ENCODE results near the gene TEX38. TPM values are rescaled to one million over a fixed set of nuclear protein-coding genes. Genes with fewer than 3 reads are reported as not detected.

Gene TEX38
- total and polyA plus RNA-seq, 4 donors: not detected

DNA sequence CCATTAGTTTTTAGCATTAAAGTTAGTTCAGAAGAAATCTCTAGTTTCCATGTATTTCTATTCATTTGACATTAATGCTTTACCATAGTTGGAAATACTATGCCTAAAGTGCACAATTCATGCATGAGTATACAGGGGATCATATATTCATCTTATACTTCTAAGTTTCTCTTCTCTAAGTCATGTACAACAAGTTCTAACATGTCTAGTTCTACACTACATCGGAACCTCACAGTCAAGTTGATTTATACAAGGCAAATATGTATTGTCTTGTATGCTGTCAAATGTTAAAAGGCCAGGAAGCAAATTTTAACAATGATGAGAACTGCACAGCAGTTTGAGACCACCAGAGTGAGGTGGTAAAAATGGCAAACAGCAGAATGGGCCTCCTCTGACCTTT, 32.1 kb upstream of the TEX38 start:
- H3K4me3 ChIP-seq (ENCODE audit: low read length in 2 of 2): no peak overlapping the region
- ATAC-seq (ENCODE audit: low FRiP score) (no peak), DNase-seq (no peak)
- no peaks in the 10 kb centered on the region for H3K9me3 ChIP-seq (ENCODE audit: control insufficient read depth, low read length)
- intact Hi-C loops (cut with DNase I): no loop called here
- H3K36me3 ChIP-seq (ENCODE audit: control insufficient read depth in 1 of 2, insufficient read depth in 2 of 2, low read length in 1 of 2): peaks cover 3 to 12% of the 10 kb centered on the region in 2 donors
- WGBS, 2 donors: 41 to 43% methylated on average over 1 of the region's 1 CpG
- no peaks in the 10 kb centered on the region for H3K27me3 ChIP-seq (ENCODE audit: control insufficient read depth in 1 of 2, insufficient read depth in 2 of 2, low read length in 1 of 2)
- H3K4me1 ChIP-seq (ENCODE audit: control insufficient read depth in 1 of 2, insufficient read depth in 2 of 2, low read length in 2 of 2): peaks cover 2 to 3% of the 10 kb centered on the region in 2 donors
- peak overlapping the region in 1 of 2 donors; percentile 5 for H3K27ac ChIP-seq (ENCODE audit: low read depth in 1 of 2, low read length in 2 of 2)

DNA sequence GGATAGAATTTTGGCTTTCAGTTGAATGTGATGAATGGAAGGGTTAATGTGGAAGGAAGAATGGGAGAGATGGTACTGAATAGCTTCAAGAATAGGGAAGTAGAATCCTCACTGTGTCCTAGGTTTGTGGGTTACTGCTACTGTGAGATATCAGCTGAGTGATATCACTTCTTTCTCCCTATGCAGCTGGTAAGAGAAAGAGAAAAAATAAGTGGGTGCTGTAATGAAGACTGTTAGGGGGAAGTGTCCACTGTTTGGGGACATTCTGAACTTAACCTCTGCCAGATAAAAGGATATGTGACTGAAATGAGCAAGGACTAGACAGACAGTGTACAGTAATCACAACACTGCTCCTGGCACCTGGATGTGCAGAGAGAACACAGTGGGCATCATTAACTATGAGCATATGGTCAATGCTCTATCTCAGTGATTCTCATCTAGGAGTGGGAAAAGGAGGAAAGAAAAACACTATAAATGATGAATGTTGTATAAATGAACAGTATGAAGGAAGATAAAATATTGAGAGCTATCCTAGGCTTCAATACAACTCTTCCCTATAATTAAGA, 29.5 kb upstream of the TEX38 start:
- no peaks in the 10 kb centered on the region for H3K27me3 ChIP-seq (ENCODE audit: control insufficient read depth in 1 of 2, insufficient read depth in 2 of 2, low read length in 1 of 2)
- H3K4me3 ChIP-seq (ENCODE audit: low read length in 2 of 2): no peak overlapping the region
- peaks cover 3% of the 10 kb centered on the region in 2 donors for H3K36me3 ChIP-seq (ENCODE audit: control insufficient read depth in 1 of 2, insufficient read depth in 2 of 2, low read length in 1 of 2)
- H3K4me1 ChIP-seq (ENCODE audit: control insufficient read depth in 1 of 2, insufficient read depth in 2 of 2, low read length in 2 of 2): peaks cover 0 to 2% of the 10 kb centered on the region in 2 donors
- ATAC-seq (ENCODE audit: low FRiP score) (no peak), DNase-seq (no peak)
- no peak overlapping the region for H3K27ac ChIP-seq (ENCODE audit: low read depth in 1 of 2, low read length in 2 of 2)
- no peaks in the 10 kb centered on the region for H3K9me3 ChIP-seq (ENCODE audit: control insufficient read depth, low read length)
- intact Hi-C loops (cut with DNase I): no loop called here

DNA sequence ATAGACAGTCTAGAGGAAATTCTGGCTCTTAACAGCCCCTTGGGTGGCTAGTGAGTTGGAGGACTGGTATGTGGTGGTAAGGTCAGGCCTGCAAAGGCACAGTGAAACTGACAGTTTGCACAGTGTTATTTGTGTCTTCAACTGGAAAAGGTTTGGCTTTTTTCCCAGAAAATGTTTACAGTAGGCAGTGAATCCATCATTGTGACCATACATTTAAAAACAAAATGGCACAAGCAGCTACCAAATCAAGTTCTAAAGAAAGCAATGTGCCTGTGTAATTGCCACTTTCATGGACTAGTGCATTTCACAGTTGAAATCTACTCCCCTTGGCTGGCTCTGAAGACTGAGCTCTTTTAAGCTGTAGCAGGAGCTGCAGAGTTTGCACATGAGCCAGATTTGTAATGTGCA, 28.3 kb upstream of the TEX38 start:
- intact Hi-C loops (cut with DNase I): no loop called here
- DNase-seq: no peak
- peak overlapping the region in 1 of 2 donors; percentile 68 for H3K27ac ChIP-seq (ENCODE audit: low read depth in 1 of 2, low read length in 2 of 2)
- H3K4me3 ChIP-seq (ENCODE audit: low read length in 2 of 2): no peak overlapping the region
- no peaks in the 10 kb centered on the region for H3K27me3 ChIP-seq (ENCODE audit: control insufficient read depth in 1 of 2, insufficient read depth in 2 of 2, low read length in 1 of 2)
- H3K9me3 ChIP-seq (ENCODE audit: control insufficient read depth, low read length): no peaks in the 10 kb centered on the region
- peaks cover 3 to 5% of the 10 kb centered on the region in 2 donors for H3K36me3 ChIP-seq (ENCODE audit: control insufficient read depth in 1 of 2, insufficient read depth in 2 of 2, low read length in 1 of 2)
- no peak for ATAC-seq (ENCODE audit: low FRiP score)
- peaks cover 0 to 2% of the 10 kb centered on the region in 2 donors for H3K4me1 ChIP-seq (ENCODE audit: control insufficient read depth in 1 of 2, insufficient read depth in 2 of 2, low read length in 2 of 2)

DNA sequence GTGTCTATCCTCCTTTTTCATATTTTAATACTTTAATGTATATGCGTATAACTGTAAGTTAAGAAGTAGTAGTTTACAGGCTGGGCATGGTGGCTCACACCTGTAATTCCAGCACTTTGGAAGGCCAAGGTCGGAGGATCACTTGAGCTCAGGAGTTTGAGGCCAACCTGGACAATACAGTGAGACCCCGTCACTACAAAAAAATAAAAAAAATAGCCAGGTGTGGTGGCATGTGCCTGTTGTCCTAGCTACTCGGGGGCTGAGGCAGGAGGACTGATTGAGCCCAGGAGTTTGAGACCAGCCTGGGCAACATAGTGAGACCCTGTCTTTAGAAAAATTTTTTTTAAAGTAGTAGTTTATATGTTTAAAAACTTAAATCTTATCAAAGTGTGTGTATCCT, 25.8 kb upstream of the TEX38 start:
- H3K4me1 ChIP-seq (ENCODE audit: control insufficient read depth in 1 of 2, insufficient read depth in 2 of 2, low read length in 2 of 2): peaks cover 0 to 2% of the 10 kb centered on the region in 2 donors
- 95 to 96% methylated on average over 4 of the region's 4 CpGs for WGBS, 2 donors
- no peaks in the 10 kb centered on the region for H3K9me3 ChIP-seq (ENCODE audit: control insufficient read depth, low read length)
- H3K27ac ChIP-seq (ENCODE audit: low read depth in 1 of 2, low read length in 2 of 2): no peak overlapping the region
- H3K4me3 ChIP-seq (ENCODE audit: low read length in 2 of 2): no peak overlapping the region
- H3K36me3 ChIP-seq (ENCODE audit: control insufficient read depth in 1 of 2, insufficient read depth in 2 of 2, low read length in 1 of 2): peaks cover 7 to 10% of the 10 kb centered on the region in 2 donors
- intact Hi-C loops (cut with DNase I): no loop called here
- no peak for ATAC-seq (ENCODE audit: low FRiP score)
- DNase-seq: no peak
- H3K27me3 ChIP-seq (ENCODE audit: control insufficient read depth in 1 of 2, insufficient read depth in 2 of 2, low read length in 1 of 2): no peaks in the 10 kb centered on the region

DNA sequence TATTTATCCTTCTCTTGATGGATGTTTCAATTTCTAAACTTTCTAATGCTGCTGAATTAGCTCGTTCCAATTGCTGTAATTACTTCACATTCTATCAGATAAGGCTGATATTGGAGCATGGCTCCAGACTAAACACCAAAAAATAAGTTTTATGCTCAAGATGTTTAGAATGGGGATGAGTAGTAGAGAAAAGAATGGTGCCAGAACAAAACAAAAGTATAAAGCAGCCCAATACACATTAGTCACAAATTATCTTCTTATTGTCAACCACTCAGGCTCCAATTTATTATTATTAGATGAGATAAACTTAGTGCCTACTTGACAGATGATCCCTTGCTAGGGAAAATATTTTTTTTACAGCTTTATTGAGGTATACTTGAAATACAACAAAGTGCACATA, 25.3 kb upstream of the TEX38 start:
- 46 to 53% methylated on average over 1 of the region's 1 CpG for WGBS, 2 donors
- no peaks in the 10 kb centered on the region for H3K27me3 ChIP-seq (ENCODE audit: control insufficient read depth in 1 of 2, insufficient read depth in 2 of 2, low read length in 1 of 2)
- ATAC-seq (ENCODE audit: low FRiP score): no peak
- intact Hi-C loops (cut with DNase I): no loop called here
- H3K27ac ChIP-seq (ENCODE audit: low read depth in 1 of 2, low read length in 2 of 2): no peak overlapping the region
- H3K36me3 ChIP-seq (ENCODE audit: control insufficient read depth in 1 of 2, insufficient read depth in 2 of 2, low read length in 1 of 2): peaks cover 7 to 10% of the 10 kb centered on the region in 2 donors
- no peak for DNase-seq
- peaks cover 0 to 2% of the 10 kb centered on the region in 2 donors for H3K4me1 ChIP-seq (ENCODE audit: control insufficient read depth in 1 of 2, insufficient read depth in 2 of 2, low read length in 2 of 2)
- H3K4me3 ChIP-seq (ENCODE audit: low read length in 2 of 2): no peak overlapping the region
- H3K9me3 ChIP-seq (ENCODE audit: control insufficient read depth, low read length): no peaks in the 10 kb centered on the region

DNA sequence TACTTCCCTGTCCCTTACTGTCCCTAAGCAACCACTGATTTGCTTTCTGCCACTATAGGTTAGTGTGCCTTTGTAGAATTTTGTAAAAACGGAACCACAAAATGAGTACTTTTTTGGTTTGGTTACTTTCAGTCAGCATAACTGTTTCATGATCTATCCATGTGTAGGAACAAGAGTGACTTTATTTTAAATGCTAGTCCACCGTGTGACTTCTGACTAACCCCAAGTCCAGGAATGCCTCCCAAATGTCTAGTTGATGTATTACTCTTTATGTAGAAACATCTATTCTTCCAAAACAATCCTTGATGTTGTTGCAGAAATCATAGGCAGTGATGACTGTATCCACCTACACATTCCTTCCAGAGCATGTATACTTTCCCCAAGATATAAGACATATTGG, 24.8 kb upstream of the TEX38 start:
- Histone ChIP-seq H3K27ac (ENCODE audit: low read depth in 1 of 2, low read length in 2 of 2) (no peak overlapping the region), H3K4me1 (ENCODE audit: control insufficient read depth in 1 of 2, insufficient read depth in 2 of 2, low read length in 2 of 2) (peaks cover 0 to 2% of the 10 kb centered on the region in 2 donors), H3K4me3 (ENCODE audit: low read length in 2 of 2) (no peak overlapping the region), H3K36me3 (ENCODE audit: control insufficient read depth in 1 of 2, insufficient read depth in 2 of 2, low read length in 1 of 2) (peaks cover 7 to 10% of the 10 kb centered on the region in 2 donors), H3K27me3 (ENCODE audit: control insufficient read depth in 1 of 2, insufficient read depth in 2 of 2, low read length in 1 of 2) (no peaks in the 10 kb centered on the region), H3K9me3 (ENCODE audit: control insufficient read depth, low read length) (no peaks in the 10 kb centered on the region)
- intact Hi-C loops (cut with DNase I): no loop called here
- 61 to 64% methylated on average over 2 of the region's 2 CpGs for WGBS, 2 donors
- no peak for ATAC-seq (ENCODE audit: low FRiP score)
- no peak for DNase-seq

DNA sequence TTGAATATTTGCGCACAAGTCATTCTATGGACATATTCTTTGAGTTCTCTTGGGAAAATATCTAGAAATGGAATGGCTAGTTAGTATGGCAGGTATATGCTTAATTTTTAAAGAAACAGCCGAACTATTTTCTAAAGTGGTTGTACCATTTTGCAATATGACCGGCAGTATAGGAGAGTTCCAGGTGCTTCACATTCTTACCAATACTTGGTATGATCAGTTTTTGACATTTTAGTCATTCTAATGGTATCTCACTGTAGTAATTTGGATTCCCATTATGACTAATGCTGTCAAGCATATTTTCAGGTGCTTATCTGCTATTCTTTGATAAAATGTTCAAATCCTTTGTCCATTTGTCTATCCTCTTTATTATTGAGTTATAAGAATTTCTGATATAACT, 24.0 kb upstream of the TEX38 start:
- intact Hi-C loops (cut with DNase I): no loop called here
- peaks cover 7 to 10% of the 10 kb centered on the region in 2 donors for H3K36me3 ChIP-seq (ENCODE audit: control insufficient read depth in 1 of 2, insufficient read depth in 2 of 2, low read length in 1 of 2)
- peaks cover 0 to 2% of the 10 kb centered on the region in 2 donors for H3K4me1 ChIP-seq (ENCODE audit: control insufficient read depth in 1 of 2, insufficient read depth in 2 of 2, low read length in 2 of 2)
- H3K27me3 ChIP-seq (ENCODE audit: control insufficient read depth in 1 of 2, insufficient read depth in 2 of 2, low read length in 1 of 2): no peaks in the 10 kb centered on the region
- no peak overlapping the region for H3K4me3 ChIP-seq (ENCODE audit: low read length in 2 of 2)
- DNase-seq: no peak
- ATAC-seq (ENCODE audit: low FRiP score): no peak
- H3K27ac ChIP-seq (ENCODE audit: low read depth in 1 of 2, low read length in 2 of 2): no peak overlapping the region
- H3K9me3 ChIP-seq (ENCODE audit: control insufficient read depth, low read length): no peaks in the 10 kb centered on the region
- WGBS, 2 donors: 94 to 98% methylated on average over 3 of the region's 3 CpGs

DNA sequence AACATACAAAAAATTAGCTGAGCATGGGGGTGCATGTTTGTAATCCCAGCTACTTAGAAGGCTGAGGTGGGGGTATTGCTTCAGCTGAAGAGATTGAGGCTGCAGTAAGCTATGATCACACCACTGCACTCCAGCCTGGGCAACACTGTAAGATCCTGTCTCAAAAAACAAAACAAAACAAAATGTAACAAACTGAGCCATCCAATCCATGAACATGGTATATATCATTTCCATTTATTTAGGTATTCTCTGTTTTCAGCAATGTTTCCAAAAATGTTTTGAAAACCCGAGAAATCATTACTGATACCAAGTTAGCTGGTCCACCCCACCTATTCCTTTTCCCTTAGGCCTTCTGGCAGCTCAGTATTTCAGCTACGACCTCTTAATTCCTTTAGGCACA, 21.9 kb upstream of the TEX38 start:
- Histone ChIP-seq H3K9me3 (ENCODE audit: control insufficient read depth, low read length) (no peaks in the 10 kb centered on the region), H3K4me3 (ENCODE audit: low read length in 2 of 2) (no peak overlapping the region), H3K27me3 (ENCODE audit: control insufficient read depth in 1 of 2, insufficient read depth in 2 of 2, low read length in 1 of 2) (no peaks in the 10 kb centered on the region), H3K4me1 (ENCODE audit: control insufficient read depth in 1 of 2, insufficient read depth in 2 of 2, low read length in 2 of 2) (no peaks in the 10 kb centered on the region), H3K36me3 (ENCODE audit: control insufficient read depth in 1 of 2, insufficient read depth in 2 of 2, low read length in 1 of 2) (peaks cover 8% of the 10 kb centered on the region in 2 donors), H3K27ac (ENCODE audit: low read depth in 1 of 2, low read length in 2 of 2) (no peak overlapping the region)
- no peak for DNase-seq
- 95 to 98% methylated on average over 2 of the region's 2 CpGs for WGBS, 2 donors
- no peak for ATAC-seq (ENCODE audit: low FRiP score)
- intact Hi-C loops (cut with DNase I): no loop called here

DNA sequence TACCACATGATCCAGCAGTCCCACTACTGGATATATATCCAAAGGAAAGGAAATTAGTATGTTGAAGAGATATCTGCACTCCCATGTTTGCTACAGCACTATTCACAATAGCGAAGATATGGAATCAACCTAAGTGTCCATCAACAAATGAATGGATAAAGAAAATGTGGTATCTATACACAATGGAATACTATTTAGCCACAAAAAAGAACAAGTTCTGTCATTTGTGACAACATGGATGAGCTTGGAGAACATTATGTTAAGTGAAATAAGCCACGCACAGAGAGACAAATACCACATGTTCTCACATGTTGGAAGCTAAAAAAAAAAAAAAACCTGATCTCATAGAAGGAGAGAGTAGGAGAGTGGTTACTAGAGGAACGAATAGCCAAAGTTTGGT, 21.2 kb upstream of the TEX38 start:
- no peaks in the 10 kb centered on the region for H3K9me3 ChIP-seq (ENCODE audit: control insufficient read depth, low read length)
- H3K36me3 ChIP-seq (ENCODE audit: control insufficient read depth in 1 of 2, insufficient read depth in 2 of 2, low read length in 1 of 2): peaks cover 8% of the 10 kb centered on the region in 2 donors
- WGBS, 2 donors: 98 to 100% methylated on average over 3 of the region's 3 CpGs
- intact Hi-C loops (cut with DNase I): no loop called here
- H3K27ac ChIP-seq (ENCODE audit: low read depth in 1 of 2, low read length in 2 of 2): no peak overlapping the region
- no peaks in the 10 kb centered on the region for H3K4me1 ChIP-seq (ENCODE audit: control insufficient read depth in 1 of 2, insufficient read depth in 2 of 2, low read length in 2 of 2)
- DNase-seq: no peak
- no peaks in the 10 kb centered on the region for H3K27me3 ChIP-seq (ENCODE audit: control insufficient read depth in 1 of 2, insufficient read depth in 2 of 2, low read length in 1 of 2)
- ATAC-seq (ENCODE audit: low FRiP score): no peak
- H3K4me3 ChIP-seq (ENCODE audit: low read length in 2 of 2): no peak overlapping the region

All from aorta (tissue), 5 donors.